Measurements from ENCODE around the gene MTG2. TPM values are rescaled to one million over a fixed set of nuclear protein-coding genes. Genes with fewer than 3 reads are reported as not detected.

MTG2 gene
- total and polyA plus RNA-seq, 2 of the 4 experiments (the other 2 are of a cell fraction) = 11.5 to 25.2 TPM

DNA sequence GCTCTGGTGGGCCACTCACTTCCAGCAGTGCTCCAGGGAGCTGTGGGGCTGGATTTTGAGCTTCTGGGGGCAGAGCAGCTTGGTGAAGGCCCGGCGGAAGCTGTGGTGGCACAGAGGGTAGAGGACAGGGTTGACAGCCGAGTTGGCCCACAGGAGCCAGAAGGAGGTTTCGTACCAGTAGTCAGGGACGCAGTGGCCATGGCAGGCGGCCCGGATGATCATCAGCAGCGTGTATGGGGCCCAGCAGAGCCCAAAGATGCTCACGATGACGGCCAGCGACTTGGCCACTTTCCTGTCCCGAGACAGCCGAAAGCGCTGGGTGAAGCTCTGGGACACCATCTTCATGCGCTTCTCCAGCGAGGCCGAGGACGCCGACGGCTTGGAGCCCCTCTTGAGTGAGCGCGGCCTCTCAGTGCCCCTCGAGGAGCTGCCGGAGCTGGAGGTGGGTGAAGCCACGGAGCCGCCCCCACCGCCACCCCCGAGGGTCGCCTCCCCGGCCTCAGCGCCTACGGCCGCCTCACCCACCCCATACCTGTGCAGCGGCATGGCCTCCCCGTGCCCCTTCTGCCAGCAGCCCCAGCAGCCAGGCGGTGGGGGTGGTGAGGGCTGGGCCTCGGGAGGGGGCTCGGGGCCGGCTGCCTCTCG is 33.3 kb downstream of the MTG2 start (continued):
- TF ChIP-seq MAZ (IDR thresholded peaks at IDR 0.05; ENCODE audit: borderline replicate concordance, low read depth, low read length) (no peak), ELK1 (IDR thresholded peaks at IDR 0.05; ENCODE audit: borderline replicate concordance, low read depth, low read length) (no peak)

Measured in IMR-90 (cell line).